Gastrocnemius medialis (tissue), 4 donors: ENCODE measurements around the gene C6orf120. TPM values are rescaled to one million over a fixed set of nuclear protein-coding genes. Genes with fewer than 3 reads are reported as not detected.
"Not testable (repeated sequence)": the region's sequence is repeated elsewhere in the genome, so short reads cannot be mapped to it uniquely, and the experiment has no call there.

ENCODE experiments used
- ATAC-seq, 2 donors: fragments of 150-250 bp; one replicate each; pipeline ENCODE4 v1.9.1; 2016
- DNase-seq, 2 donors: peaks; one replicate each; pipeline ENCODE4 v3.0.0-alpha.2; 2019
- H3K27ac ChIP-seq, 4 donors: fragments of 200-600 bp; sonication (generic); 1 replicate in 1 of 4; 2 replicates in 3 of 4; pipeline ENCODE4 v1.5.1; 2016 to 2018; ENCODE audit warnings: mild to moderate bottlenecking in 2 of 4, moderate library complexity in 1 of 4
- H3K27me3 ChIP-seq, 3 donors: fragments of 200-600 bp; sonication (generic) in 2 of 3; 1 replicate in 1 of 3; 2 replicates in 2 of 3; pipeline versions ENCODE4 v1.5.1 to v1.6.0; 2016 to 2019; ENCODE audit warnings: mild to moderate bottlenecking in 1 of 3, moderate library complexity in 1 of 3
- H3K36me3 ChIP-seq, 2 donors: fragments of 200-600 bp; sonication (generic) in 1 of 2; one replicate each; pipeline ENCODE4 v1.5.1; 2017 to 2018
- H3K4me1 ChIP-seq, 2 donors: fragments of 200-600 bp; sonication (generic) in 1 of 2; one replicate each; pipeline ENCODE4 v1.5.1; 2016 to 2017; ENCODE audit warnings: mild to moderate bottlenecking in 2 of 2
- H3K4me3 ChIP-seq, 4 donors: fragments of 200-600 bp; sonication (generic) in 3 of 4; 1 replicate in 1 of 4; 2 replicates in 3 of 4; pipeline ENCODE4 v1.5.1; 2016 to 2019; ENCODE audit warnings: mild to moderate bottlenecking in 2 of 4
- H3K9me3 ChIP-seq, 3 donors: fragments of 200-600 bp; sonication (generic) in 2 of 3; 1 replicate in 1 of 3; 2 replicates in 2 of 3; pipeline ENCODE4 v1.5.1; 2016 to 2019
- POLR2A ChIP-seq, 2 donors: fragments of 450-650 bp; IDR thresholded peaks; one replicate each; pipeline ENCODE4 v1.6.1; 2017; ENCODE audit warnings: antibody characterized with exemption in 2 of 2, mild to moderate bottlenecking in 2 of 2, moderate library complexity in 2 of 2
- in situ Hi-C, 4 donors: fragments of 200-750 bp; cut with MboI; loops; one replicate each; pipeline versions ENCODE4 v1.15.0 to v1.8.0; 2017; ENCODE audit warnings: low sequenced_read_pairs in 4 of 4
- intact Hi-C: fragments of 100-400 bp; cut with DNase I; formaldehyde crosslinking; loops from one replicate; pipeline ENCODE4 v1.15.1; 2023; ENCODE audit warnings: low total_unique reads
- total RNA-seq, 4 donors: library from RNA; depleted of rRNA; stranded (reverse); fragments of >200 nt; gene quantifications; one replicate each; pipeline versions ENCODE4 v1.1.0 to v1.2.3, GENCODE V29; 2016
- TF ChIP-seq, protein P1 (sequence below), 5 experiments: fragments of 450-650 bp in 3 of 5; fragments of 200-600 bp in 2 of 5; sonication (generic) in 2 of 5; IDR thresholded peaks in 4 of 5; conservative IDR thresholded peaks in 1 of 5; 1 replicate in 4 of 5; 2 replicates in 1 of 5; pipeline ENCODE4 v1.5.1; 2016 to 2019; ENCODE audit warnings: antibody characterized with exemption in 5 of 5, mild to moderate bottlenecking in 3 of 5, moderate library complexity in 3 of 5

Gene C6orf120
- total RNA-seq, 4 donors from 2014 or later, result 23.8 to 41.4 (median 29.4) TPM

DNA sequence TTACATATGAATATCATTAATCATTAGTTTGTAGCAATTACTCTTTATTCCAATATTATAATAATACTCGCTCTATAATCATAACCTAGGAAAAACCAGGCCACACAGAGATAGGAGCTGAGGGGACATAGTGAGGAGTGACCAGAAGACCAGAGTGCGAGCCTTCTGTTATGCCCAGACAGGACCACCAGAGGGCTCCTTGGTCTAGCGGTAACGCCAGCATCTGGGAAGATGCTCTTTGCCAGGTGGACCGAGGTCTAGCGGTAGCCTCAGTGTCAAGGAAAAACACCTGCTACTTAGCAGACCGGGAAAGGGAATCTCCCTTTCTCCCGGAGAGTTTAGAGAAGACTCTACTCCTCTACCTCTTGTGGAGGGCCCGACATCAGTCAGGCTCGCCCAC, 4.8 kb upstream of the C6orf120 start:
- peak overlapping the region in 2 of 4 donors; percentile 58 to 64 for H3K27ac ChIP-seq
- TF ChIP-seq, protein P1, sequence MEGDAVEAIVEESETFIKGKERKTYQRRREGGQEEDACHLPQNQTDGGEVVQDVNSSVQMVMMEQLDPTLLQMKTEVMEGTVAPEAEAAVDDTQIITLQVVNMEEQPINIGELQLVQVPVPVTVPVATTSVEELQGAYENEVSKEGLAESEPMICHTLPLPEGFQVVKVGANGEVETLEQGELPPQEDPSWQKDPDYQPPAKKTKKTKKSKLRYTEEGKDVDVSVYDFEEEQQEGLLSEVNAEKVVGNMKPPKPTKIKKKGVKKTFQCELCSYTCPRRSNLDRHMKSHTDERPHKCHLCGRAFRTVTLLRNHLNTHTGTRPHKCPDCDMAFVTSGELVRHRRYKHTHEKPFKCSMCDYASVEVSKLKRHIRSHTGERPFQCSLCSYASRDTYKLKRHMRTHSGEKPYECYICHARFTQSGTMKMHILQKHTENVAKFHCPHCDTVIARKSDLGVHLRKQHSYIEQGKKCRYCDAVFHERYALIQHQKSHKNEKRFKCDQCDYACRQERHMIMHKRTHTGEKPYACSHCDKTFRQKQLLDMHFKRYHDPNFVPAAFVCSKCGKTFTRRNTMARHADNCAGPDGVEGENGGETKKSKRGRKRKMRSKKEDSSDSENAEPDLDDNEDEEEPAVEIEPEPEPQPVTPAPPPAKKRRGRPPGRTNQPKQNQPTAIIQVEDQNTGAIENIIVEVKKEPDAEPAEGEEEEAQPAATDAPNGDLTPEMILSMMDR (IDR thresholded peaks at IDR 0.05 in 4 of 5, conservative IDR thresholded peaks at IDR 0.05 in 1 of 5), result peak in 3 of 5 experiments; percentile 13 to 17 (median 16)
- ATAC-seq, intact Hi-C loops, H3K27me3 ChIP-seq, H3K9me3 ChIP-seq, in situ Hi-C loops, H3K36me3 ChIP-seq, H3K4me3 ChIP-seq: not testable (repeated sequence)
- H3K4me1 ChIP-seq, result peaks cover 11 to 12% of the 10 kb centered on the region in 2 donors
- peak in 1 of 2 donors; percentile 38 for DNase-seq

DNA sequence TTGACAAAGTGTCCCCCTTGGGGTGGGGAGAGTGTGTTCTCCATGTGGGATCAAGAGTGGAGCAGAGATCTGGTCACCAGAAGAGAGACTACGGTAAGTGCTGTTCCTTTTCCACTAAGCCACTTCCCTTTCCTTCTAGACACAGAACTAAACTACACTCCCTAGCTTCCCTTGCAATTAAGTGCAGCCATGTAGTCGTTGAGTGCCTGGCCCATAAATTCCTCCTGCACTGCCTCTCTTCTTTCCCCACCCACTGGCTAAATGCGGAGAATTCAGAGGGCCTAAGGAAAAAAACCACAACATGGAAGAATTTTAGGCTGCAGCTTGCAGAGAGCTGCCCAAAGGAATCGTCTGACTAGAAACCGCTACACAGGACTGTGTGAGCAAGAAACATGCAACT, 1.6 kb upstream of the C6orf120 start:
- intact Hi-C loops, result no loop called here
- no peak for ATAC-seq
- Histone ChIP-seq H3K27me3 (no peaks in the 10 kb centered on the region), H3K36me3 (peaks cover 0 to 6% of the 10 kb centered on the region in 2 donors), H3K4me3 (no peak overlapping the region), H3K9me3 (no peaks in the 10 kb centered on the region), H3K27ac (no peak overlapping the region), H3K4me1 (peaks cover 35 to 42% of the 10 kb centered on the region in 2 donors)
- in situ Hi-C loops, result no loop called here
- no peak for TF ChIP-seq POLR2A (IDR thresholded peaks at IDR 0.05)
- TF ChIP-seq, protein P1 (IDR thresholded peaks at IDR 0.05 in 4 of 5, conservative IDR thresholded peaks at IDR 0.05 in 1 of 5), result no peak
- no peak for DNase-seq

DNA sequence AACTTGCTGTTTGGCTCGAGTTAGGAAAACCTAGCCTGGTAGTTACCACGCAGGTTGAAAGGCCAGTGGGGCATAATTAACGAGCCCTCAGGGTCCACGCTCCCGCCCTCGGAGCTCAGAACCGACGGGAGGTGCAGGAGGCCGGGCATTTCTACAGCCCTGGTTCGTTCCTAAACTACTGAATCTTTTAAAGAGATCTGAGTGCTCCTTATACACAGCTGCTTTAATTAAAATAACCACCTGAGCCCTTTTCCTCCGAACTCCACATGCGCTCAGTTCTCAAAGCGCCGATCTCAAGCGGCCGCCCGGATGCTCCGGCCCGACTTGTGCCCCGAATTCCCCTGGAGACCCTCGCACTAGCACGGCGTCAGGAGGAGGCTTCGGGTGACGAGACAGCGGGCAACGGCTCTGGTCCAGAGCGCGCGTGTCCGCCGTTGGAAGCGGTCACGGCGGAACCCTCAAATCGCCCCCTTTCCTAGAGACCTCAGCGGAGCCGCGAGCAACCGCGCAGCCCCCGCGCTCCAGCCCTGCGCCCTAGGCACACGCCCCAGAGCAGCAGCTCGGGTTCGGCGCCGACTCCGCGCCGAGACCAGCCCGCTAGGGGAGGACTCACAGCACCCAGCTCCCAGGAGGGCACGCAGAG, 494 bp upstream of the C6orf120 start:
- H3K27ac ChIP-seq, result peak overlapping the region; percentile 87 to 97 (median 95)
- ATAC-seq (peak; percentile 17 to 37), DNase-seq (no peak)
- peak overlapping the region; percentile 88 to 93 (median 90) for H3K4me3 ChIP-seq
- peaks cover 36 to 51% of the 10 kb centered on the region in 2 donors for H3K4me1 ChIP-seq
- no peaks in the 10 kb centered on the region for H3K27me3 ChIP-seq
- intact Hi-C loops (no loop called here), in situ Hi-C loops (no loop called here)
- TF ChIP-seq POLR2A (IDR thresholded peaks at IDR 0.05), result no peak
- TF ChIP-seq, protein P1 (IDR thresholded peaks at IDR 0.05 in 4 of 5, conservative IDR thresholded peaks at IDR 0.05 in 1 of 5), result no peak
- no peaks in the 10 kb centered on the region for H3K9me3 ChIP-seq
- H3K36me3 ChIP-seq, result peaks cover 0 to 6% of the 10 kb centered on the region in 2 donors

DNA sequence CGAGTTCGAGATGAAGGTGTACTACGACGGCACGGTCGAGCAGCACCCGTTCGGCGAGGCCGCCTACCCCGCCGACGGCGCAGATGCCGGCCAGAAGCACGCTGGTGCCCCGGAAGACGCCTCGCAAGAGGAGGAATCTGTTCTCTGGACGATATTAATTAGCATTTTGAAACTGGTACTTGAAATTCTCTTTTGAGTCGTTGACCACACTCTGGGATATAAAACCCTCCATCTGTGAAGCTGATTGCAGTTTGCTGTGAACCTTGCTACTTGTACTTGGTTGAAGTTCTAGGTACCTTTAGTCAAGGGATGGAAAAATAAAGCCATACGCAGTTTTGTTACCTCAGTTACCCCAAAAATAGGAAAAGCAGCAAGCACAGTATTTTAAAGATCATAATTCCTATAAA, 917 bp downstream of the C6orf120 start:
- in situ Hi-C loops (no loop called here), intact Hi-C loops (loop anchor here (1.0 kb wide), 2 partner anchors 20 to 48 kb away; partner anchors contain the start of genes DYNLT2 and ERMARD)
- no peak for TF ChIP-seq POLR2A (IDR thresholded peaks at IDR 0.05)
- TF ChIP-seq, protein P1 (IDR thresholded peaks at IDR 0.05 in 4 of 5, conservative IDR thresholded peaks at IDR 0.05 in 1 of 5), result no peak
- Histone ChIP-seq H3K4me3 (peak overlapping the region; percentile 88 to 93 (median 90)), H3K27ac (peak overlapping the region; percentile 87 to 97 (median 95)), H3K9me3 (no peaks in the 10 kb centered on the region), H3K4me1 (peaks cover 33 to 51% of the 10 kb centered on the region in 2 donors), H3K36me3 (peaks cover 0 to 11% of the 10 kb centered on the region in 2 donors), H3K27me3 (no peaks in the 10 kb centered on the region)
- ATAC-seq (no peak), DNase-seq (no peak)
